ENCODE data around the gene NUP153.

- TF ChIP-seq, protein P1, sequence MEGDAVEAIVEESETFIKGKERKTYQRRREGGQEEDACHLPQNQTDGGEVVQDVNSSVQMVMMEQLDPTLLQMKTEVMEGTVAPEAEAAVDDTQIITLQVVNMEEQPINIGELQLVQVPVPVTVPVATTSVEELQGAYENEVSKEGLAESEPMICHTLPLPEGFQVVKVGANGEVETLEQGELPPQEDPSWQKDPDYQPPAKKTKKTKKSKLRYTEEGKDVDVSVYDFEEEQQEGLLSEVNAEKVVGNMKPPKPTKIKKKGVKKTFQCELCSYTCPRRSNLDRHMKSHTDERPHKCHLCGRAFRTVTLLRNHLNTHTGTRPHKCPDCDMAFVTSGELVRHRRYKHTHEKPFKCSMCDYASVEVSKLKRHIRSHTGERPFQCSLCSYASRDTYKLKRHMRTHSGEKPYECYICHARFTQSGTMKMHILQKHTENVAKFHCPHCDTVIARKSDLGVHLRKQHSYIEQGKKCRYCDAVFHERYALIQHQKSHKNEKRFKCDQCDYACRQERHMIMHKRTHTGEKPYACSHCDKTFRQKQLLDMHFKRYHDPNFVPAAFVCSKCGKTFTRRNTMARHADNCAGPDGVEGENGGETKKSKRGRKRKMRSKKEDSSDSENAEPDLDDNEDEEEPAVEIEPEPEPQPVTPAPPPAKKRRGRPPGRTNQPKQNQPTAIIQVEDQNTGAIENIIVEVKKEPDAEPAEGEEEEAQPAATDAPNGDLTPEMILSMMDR (IDR thresholded peaks at IDR 0.05), result no peak
- no peak for TF ChIP-seq EZH2 (IDR thresholded peaks at IDR 0.05; ENCODE audit: borderline replicate concordance, insufficient read depth, low read depth, low read length, poor library complexity, severe bottlenecking)
Observed at GRCh38 chr6:17615794-17616193, 90.9 kb downstream of the NUP153 start.
